Measurements from ENCODE around the gene SMARCB1. TPM values are rescaled to one million over a fixed set of nuclear protein-coding genes. Genes with fewer than 3 reads are reported as not detected.

Gene SMARCB1
- total RNA-seq, 1 donor from 2014 or later: 147 TPM

GRCh38 chr22:23789121-23789520 is 2.4 kb downstream of the SMARCB1 start:
- DNase-seq (ENCODE audit: extremely low spot score in 2 of 2): no peak
- H3K4me1 ChIP-seq: peaks cover 66% of the 10 kb centered on the region
- H3K36me3 ChIP-seq: peaks cover 0 to 11% of the 10 kb centered on the region in 2 donors
- H3K4me3 ChIP-seq: no peak overlapping the region
- intact Hi-C loops (cut with DNase I): no loop called here
- H3K27ac ChIP-seq: peak overlapping the region; percentile 39
- TF ChIP-seq POLR2A (IDR thresholded peaks at IDR 0.05): no peak
- no peak for TF ChIP-seq CTCF (IDR thresholded peaks at IDR 0.05)
- TF ChIP-seq POLR2AphosphoS5 (IDR thresholded peaks at IDR 0.05; ENCODE audit: insufficient read depth in 1 of 2, low read depth in 1 of 2): no peak
- H3K9me3 ChIP-seq: no peaks in the 10 kb centered on the region
- no peaks in the 10 kb centered on the region for H3K27me3 ChIP-seq

- H3K27ac ChIP-seq: peak overlapping the region; percentile 39
- H3K4me1 ChIP-seq: peaks cover 66% of the 10 kb centered on the region
Measured at GRCh38 chr22:23789638-23790037, 2.9 kb downstream of the SMARCB1 start.

GRCh38 chr22:23790819-23791737 is 4.3 kb downstream of the SMARCB1 start:
- DNase-seq (ENCODE audit: extremely low spot score in 2 of 2): no peak
- TF ChIP-seq POLR2AphosphoS5 (IDR thresholded peaks at IDR 0.05; ENCODE audit: insufficient read depth in 1 of 2, low read depth in 1 of 2) (peak; percentile 60 to 82), CTCF (IDR thresholded peaks at IDR 0.05) (no peak)
- H3K9me3 ChIP-seq: no peaks in the 10 kb centered on the region
- intact Hi-C loops (cut with DNase I): no loop called here
- no peaks in the 10 kb centered on the region for H3K27me3 ChIP-seq
- H3K36me3 ChIP-seq: peaks cover 0 to 30% of the 10 kb centered on the region in 2 donors
- H3K4me1 ChIP-seq: peaks cover 62% of the 10 kb centered on the region
- no peak overlapping the region for H3K4me3 ChIP-seq
- peak overlapping the region; percentile 67 for H3K27ac ChIP-seq

More at GRCh38 chr22:23789638-23790037, 2.9 kb downstream of the SMARCB1 start:
- intact Hi-C loops (cut with DNase I): no loop called here
- no peak overlapping the region for H3K4me3 ChIP-seq
- peaks cover 0 to 16% of the 10 kb centered on the region in 2 donors for H3K36me3 ChIP-seq
- no peak for DNase-seq (ENCODE audit: extremely low spot score in 2 of 2)
- TF ChIP-seq CTCF (IDR thresholded peaks at IDR 0.05) (no peak), POLR2AphosphoS5 (IDR thresholded peaks at IDR 0.05; ENCODE audit: insufficient read depth in 1 of 2, low read depth in 1 of 2) (no peak), POLR2A (IDR thresholded peaks at IDR 0.05) (no peak)
- no peaks in the 10 kb centered on the region for H3K27me3 ChIP-seq
- H3K9me3 ChIP-seq: no peaks in the 10 kb centered on the region

GRCh38 chr22:23791738-23792645 is 5.2 kb downstream of the SMARCB1 start:
- intact Hi-C loops (cut with DNase I): no loop called here
- Histone ChIP-seq H3K9me3 (no peaks in the 10 kb centered on the region), H3K4me1 (peaks cover 56% of the 10 kb centered on the region), H3K27ac (peak overlapping the region; percentile 67), H3K27me3 (no peaks in the 10 kb centered on the region), H3K36me3 (peaks cover 0 to 30% of the 10 kb centered on the region in 2 donors), H3K4me3 (no peak overlapping the region)
- DNase-seq (ENCODE audit: extremely low spot score in 2 of 2): no peak
- TF ChIP-seq POLR2A (IDR thresholded peaks at IDR 0.05): no peak
- peak in 1 of 2 donors; percentile 51 for TF ChIP-seq POLR2AphosphoS5 (IDR thresholded peaks at IDR 0.05; ENCODE audit: insufficient read depth in 1 of 2, low read depth in 1 of 2)

- intact Hi-C loops (cut with DNase I): no loop called here
- H3K4me1 ChIP-seq: peaks cover 47% of the 10 kb centered on the region
- no peaks in the 10 kb centered on the region for H3K9me3 ChIP-seq
- peaks cover 0 to 37% of the 10 kb centered on the region in 2 donors for H3K36me3 ChIP-seq
- TF ChIP-seq CTCF (IDR thresholded peaks at IDR 0.05) (no peak), POLR2AphosphoS5 (IDR thresholded peaks at IDR 0.05; ENCODE audit: insufficient read depth in 1 of 2, low read depth in 1 of 2) (no peak), POLR2A (IDR thresholded peaks at IDR 0.05) (no peak)
- H3K27ac ChIP-seq: peak overlapping the region; percentile 67
- no peaks in the 10 kb centered on the region for H3K27me3 ChIP-seq
- DNase-seq (ENCODE audit: extremely low spot score in 2 of 2): no peak
- H3K4me3 ChIP-seq: no peak overlapping the region
Measured at GRCh38 chr22:23793326-23793725, 6.6 kb downstream of the SMARCB1 start.
